ENCODE measurements around the gene TBX1. TPM values are rescaled to one million over a fixed set of nuclear protein-coding genes. Genes with fewer than 3 reads are reported as not detected.

TBX1 gene
- total RNA-seq, 2 donors from 2014 or later = 0.24 TPM; not detected in 1

DNA sequence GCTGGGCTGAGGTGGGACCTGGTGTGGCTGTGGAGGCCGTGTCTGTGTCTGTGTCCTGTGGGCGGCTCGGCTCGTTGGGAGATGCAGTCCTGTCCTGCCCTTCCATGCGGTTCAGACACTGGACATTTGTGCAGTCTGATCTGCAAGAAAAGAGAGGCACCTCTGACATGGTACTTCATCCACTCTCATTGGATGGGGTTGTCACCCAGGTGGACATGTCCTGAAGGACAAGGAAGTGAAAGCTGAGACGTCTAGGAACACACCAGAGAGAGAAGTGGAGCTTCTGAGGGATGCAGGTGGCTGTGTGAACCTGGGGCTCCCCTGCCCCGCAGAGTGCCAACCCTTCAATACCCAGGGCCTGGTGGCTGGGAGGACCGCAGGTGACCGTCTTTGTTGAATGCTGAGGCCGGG lies 18.4 kb downstream of the TBX1 start:
- no peak overlapping the region for H3K27ac ChIP-seq
- no peaks in the 10 kb centered on the region for H3K36me3 ChIP-seq
- no peak overlapping the region for H3K4me3 ChIP-seq
- TF ChIP-seq, protein P1, sequence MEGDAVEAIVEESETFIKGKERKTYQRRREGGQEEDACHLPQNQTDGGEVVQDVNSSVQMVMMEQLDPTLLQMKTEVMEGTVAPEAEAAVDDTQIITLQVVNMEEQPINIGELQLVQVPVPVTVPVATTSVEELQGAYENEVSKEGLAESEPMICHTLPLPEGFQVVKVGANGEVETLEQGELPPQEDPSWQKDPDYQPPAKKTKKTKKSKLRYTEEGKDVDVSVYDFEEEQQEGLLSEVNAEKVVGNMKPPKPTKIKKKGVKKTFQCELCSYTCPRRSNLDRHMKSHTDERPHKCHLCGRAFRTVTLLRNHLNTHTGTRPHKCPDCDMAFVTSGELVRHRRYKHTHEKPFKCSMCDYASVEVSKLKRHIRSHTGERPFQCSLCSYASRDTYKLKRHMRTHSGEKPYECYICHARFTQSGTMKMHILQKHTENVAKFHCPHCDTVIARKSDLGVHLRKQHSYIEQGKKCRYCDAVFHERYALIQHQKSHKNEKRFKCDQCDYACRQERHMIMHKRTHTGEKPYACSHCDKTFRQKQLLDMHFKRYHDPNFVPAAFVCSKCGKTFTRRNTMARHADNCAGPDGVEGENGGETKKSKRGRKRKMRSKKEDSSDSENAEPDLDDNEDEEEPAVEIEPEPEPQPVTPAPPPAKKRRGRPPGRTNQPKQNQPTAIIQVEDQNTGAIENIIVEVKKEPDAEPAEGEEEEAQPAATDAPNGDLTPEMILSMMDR (IDR thresholded peaks at IDR 0.05) = no peak
- no peaks in the 10 kb centered on the region for H3K27me3 ChIP-seq
- peaks cover 0 to 11% of the 10 kb centered on the region in 2 donors for H3K9me3 ChIP-seq
- no peak for DNase-seq (ENCODE audit: low spot score)
- no peaks in the 10 kb centered on the region for H3K4me1 ChIP-seq

DNA sequence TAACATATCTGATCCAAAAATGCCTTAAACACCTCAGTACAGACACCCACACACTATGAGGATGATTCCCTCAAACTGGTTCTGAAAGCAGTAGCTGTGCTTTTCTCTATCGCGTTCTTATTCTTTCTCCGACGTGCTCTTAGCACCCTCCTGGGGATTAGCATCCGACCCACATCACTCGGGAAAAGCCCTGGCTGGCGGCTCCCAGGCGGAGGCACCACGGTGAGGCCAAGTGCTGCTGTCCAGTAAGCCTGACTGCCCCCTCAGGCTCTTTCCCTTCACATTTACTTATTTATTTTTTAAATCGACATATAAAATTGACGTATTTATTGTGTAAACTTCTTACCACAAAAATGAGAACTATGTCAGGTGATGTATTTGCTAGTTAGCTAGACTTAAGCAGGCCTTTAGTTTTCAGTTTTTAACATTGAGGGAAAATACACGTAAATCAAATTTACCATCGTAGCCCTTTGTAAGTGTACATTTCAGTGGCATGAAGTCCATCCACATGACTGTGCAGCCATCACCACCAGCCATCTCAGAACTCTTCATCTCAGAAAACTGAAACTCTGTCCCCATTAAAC lies 19.2 kb downstream of the TBX1 start:
- no peaks in the 10 kb centered on the region for H3K36me3 ChIP-seq
- TF ChIP-seq, protein P1 (IDR thresholded peaks at IDR 0.05) = no peak
- H3K27me3 ChIP-seq = no peaks in the 10 kb centered on the region
- H3K27ac ChIP-seq = no peak overlapping the region
- H3K4me3 ChIP-seq = no peak overlapping the region
- H3K4me1 ChIP-seq = no peaks in the 10 kb centered on the region
- H3K9me3 ChIP-seq = peaks cover 0 to 11% of the 10 kb centered on the region in 2 donors
- no peak for DNase-seq (ENCODE audit: low spot score)

DNA sequence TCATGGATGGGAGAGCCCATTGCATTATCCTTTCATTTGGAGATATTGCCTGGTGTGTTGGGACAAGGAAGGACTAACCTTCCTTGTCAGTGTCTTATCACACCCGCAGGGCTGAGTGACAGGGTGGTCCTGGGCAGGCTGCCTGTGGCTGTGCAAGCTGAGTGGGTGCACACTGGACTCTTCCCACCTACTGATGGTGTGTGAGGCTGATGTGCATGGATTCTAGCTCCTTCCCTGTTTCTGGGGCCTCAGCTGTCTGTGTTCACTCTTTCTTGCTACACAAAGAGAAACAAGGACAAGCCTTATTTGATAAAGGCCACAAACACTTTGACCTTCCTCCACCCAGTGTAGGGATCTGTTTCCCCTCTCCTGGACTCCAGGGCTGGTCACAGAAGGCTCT lies 22.0 kb downstream of the TBX1 start:
- Histone ChIP-seq H3K4me1 (no peaks in the 10 kb centered on the region), H3K27me3 (no peaks in the 10 kb centered on the region), H3K27ac (no peak overlapping the region), H3K4me3 (no peak overlapping the region), H3K9me3 (peaks cover 0 to 11% of the 10 kb centered on the region in 2 donors), H3K36me3 (no peaks in the 10 kb centered on the region)
- TF ChIP-seq, protein P1 (IDR thresholded peaks at IDR 0.05) = no peak
- no peak for DNase-seq (ENCODE audit: low spot score)

DNA sequence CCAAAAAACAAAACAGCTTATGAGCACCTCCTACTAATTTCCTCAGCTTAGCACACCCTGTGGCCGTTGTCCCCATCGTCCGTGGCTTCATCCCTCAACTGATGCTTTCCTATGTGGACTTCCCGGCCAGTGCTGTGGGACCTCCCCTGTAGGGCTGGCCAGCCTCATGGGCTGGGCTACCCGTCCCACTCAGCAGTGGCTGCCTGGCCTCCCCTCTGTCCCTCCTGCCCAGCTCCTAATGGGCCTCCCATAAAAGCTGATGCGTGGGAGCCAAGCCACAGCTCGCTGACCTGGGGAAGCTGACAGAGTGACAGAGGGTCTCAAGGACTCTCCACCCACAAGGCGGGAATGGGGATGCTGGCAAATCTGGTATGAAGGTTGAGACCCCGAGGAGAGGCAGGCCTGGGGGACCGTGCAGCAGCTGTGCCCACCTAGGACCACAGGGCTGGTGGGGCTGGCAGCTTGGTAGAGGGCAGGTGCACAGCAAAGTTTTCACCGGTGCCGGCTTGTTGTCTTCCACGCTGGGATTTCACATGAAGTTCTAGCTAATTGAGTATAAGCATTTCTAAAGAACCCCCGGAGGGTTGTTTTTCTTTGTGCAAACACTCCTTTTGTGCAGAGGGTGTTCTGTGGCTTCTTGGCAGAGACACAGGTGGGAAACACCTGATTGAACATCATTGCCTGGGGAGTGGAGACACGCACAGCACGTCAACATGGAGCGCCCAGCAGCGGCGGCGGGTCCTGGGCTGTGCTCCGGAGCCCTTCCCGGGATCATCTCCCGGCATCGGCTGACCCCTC lies 23.2 kb downstream of the TBX1 start:
- Histone ChIP-seq H3K9me3 (peaks cover 0 to 11% of the 10 kb centered on the region in 2 donors), H3K27ac (no peak overlapping the region), H3K27me3 (no peaks in the 10 kb centered on the region), H3K4me3 (no peak overlapping the region), H3K4me1 (no peaks in the 10 kb centered on the region), H3K36me3 (no peaks in the 10 kb centered on the region)
- TF ChIP-seq, protein P1 (IDR thresholded peaks at IDR 0.05) = no peak
- no peak for DNase-seq (ENCODE audit: low spot score)

DNA sequence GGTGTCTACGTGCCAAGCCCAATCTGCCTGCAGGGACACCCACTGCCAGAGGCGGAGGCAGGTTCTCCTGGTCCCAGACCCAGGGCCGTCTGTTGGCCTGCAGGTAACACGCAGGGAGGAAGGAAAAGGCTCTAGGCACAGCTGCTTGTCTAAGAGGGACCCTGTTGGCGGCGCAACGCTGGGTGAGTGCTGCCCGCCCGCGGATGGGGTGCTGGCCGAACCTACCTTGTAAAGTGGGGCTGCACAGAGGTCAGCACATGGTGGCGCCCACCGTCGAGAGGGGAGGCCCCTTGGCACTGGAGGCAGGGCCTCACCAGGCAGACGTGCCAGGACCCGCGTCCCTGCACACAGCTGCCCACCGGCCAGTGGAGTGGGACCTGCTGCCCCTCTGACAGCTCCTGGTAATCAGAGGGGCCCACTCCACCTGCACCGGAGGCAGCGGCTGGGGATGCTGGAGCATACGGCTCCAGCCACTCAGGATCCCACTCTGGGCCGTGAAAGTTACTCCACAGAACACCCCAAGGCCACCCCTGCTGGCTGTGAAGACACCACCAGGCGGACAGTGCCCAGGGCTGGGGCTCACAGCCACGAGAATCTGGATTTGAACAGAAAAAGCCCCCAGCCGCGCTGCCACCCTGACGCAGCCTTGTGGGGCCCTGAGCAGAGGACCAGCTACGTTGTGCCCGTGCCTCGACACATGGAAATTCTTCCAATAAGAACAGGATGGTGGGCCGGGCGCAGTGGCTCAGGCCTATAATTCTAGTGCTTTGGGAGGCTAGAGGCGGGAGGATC lies 24.0 kb downstream of the TBX1 start:
- TF ChIP-seq, protein P1 (IDR thresholded peaks at IDR 0.05) = no peak
- Histone ChIP-seq H3K4me3 (no peak overlapping the region), H3K27me3 (no peaks in the 10 kb centered on the region), H3K36me3 (no peaks in the 10 kb centered on the region), H3K9me3 (peaks cover 0 to 11% of the 10 kb centered on the region in 2 donors), H3K4me1 (no peaks in the 10 kb centered on the region), H3K27ac (no peak overlapping the region)
- DNase-seq (ENCODE audit: low spot score) = no peak
